ENCODE measurements around the gene PGP.

PGP gene

GRCh38 chr16:2208308-2208707 lies 6.3 kb downstream of the PGP start:
- H3K9ac ChIP-seq (ENCODE audit: low read depth, low read length) = no peak overlapping the region
- ATAC-seq (ENCODE audit: insufficient read depth, low read depth) = no peak

GRCh38 chr16:2207872-2208271 lies 6.8 kb downstream of the PGP start:
- Histone ChIP-seq H3K4me1 (ENCODE audit: insufficient read depth, low read length) (peaks cover 46% of the 10 kb centered on the region), H4K20me1 (ENCODE audit: insufficient read depth, low read length) (peaks cover 19% of the 10 kb centered on the region), H3K36me3 (ENCODE audit: insufficient read depth, low read length) (peaks cover 59% of the 10 kb centered on the region), H3K27ac (ENCODE audit: low read length) (no peak overlapping the region), H3K27me3 (ENCODE audit: insufficient read depth, low read length, poor library complexity) (no peaks in the 10 kb centered on the region), H3K9me3 (ENCODE audit: insufficient read depth, low read length, severe bottlenecking) (no peaks in the 10 kb centered on the region), H3K9ac (ENCODE audit: low read depth, low read length) (no peak overlapping the region), H3K4me3 (ENCODE audit: low read depth in 1 of 2, low read length in 2 of 2) (no peak overlapping the region), H3K79me2 (ENCODE audit: insufficient read depth, low read length) (peaks cover 44% of the 10 kb centered on the region), H3K4me2 (ENCODE audit: insufficient read depth, low read length) (no peak overlapping the region), H2AFZ (ENCODE audit: low read depth, low read length) (no peak overlapping the region)
- no peak for ATAC-seq (ENCODE audit: insufficient read depth, low read depth)
- DNase-seq = no peak
- TF ChIP-seq CTCF (IDR thresholded peaks at IDR 0.05; ENCODE audit: borderline replicate concordance, extremely low read depth, low read length, poor library complexity, severe bottlenecking) = no peak
- TF ChIP-seq EZH2 (IDR thresholded peaks at IDR 0.05; ENCODE audit: borderline replicate concordance, low read depth, low read length, severe bottlenecking) = no peak

More at GRCh38 chr16:2208308-2208707, 6.3 kb downstream of the PGP start:
- Histone ChIP-seq H3K4me2 (ENCODE audit: insufficient read depth, low read length) (no peak overlapping the region), H3K9me3 (ENCODE audit: insufficient read depth, low read length, severe bottlenecking) (no peaks in the 10 kb centered on the region), H3K4me1 (ENCODE audit: insufficient read depth, low read length) (peaks cover 51% of the 10 kb centered on the region), H4K20me1 (ENCODE audit: insufficient read depth, low read length) (peaks cover 23% of the 10 kb centered on the region), H3K27me3 (ENCODE audit: insufficient read depth, low read length, poor library complexity) (no peaks in the 10 kb centered on the region), H2AFZ (ENCODE audit: low read depth, low read length) (no peak overlapping the region), H3K79me2 (ENCODE audit: insufficient read depth, low read length) (peaks cover 49% of the 10 kb centered on the region), H3K4me3 (ENCODE audit: low read depth in 1 of 2, low read length in 2 of 2) (no peak overlapping the region), H3K36me3 (ENCODE audit: insufficient read depth, low read length) (peaks cover 63% of the 10 kb centered on the region), H3K27ac (ENCODE audit: low read length) (no peak overlapping the region)
- no peak for TF ChIP-seq CTCF (IDR thresholded peaks at IDR 0.05; ENCODE audit: borderline replicate concordance, extremely low read depth, low read length, poor library complexity, severe bottlenecking)
- no peak for TF ChIP-seq EZH2 (IDR thresholded peaks at IDR 0.05; ENCODE audit: borderline replicate concordance, low read depth, low read length, severe bottlenecking)
- DNase-seq = no peak

- no peak for DNase-seq
- Histone ChIP-seq H3K27me3 (ENCODE audit: insufficient read depth, low read length, poor library complexity) (no peaks in the 10 kb centered on the region), H4K20me1 (ENCODE audit: insufficient read depth, low read length) (peaks cover 9% of the 10 kb centered on the region; the same call in 1 of the 2 replicates), H3K79me2 (ENCODE audit: insufficient read depth, low read length) (peaks cover 35% of the 10 kb centered on the region), H3K4me1 (ENCODE audit: insufficient read depth, low read length) (peaks cover 37% of the 10 kb centered on the region), H3K9me3 (ENCODE audit: insufficient read depth, low read length, severe bottlenecking) (no peaks in the 10 kb centered on the region), H3K4me2 (ENCODE audit: insufficient read depth, low read length) (peak overlapping the region; percentile 96), H3K27ac (ENCODE audit: low read length) (peak overlapping the region; percentile 99; the same call in 1 of the 2 replicates), H3K4me3 (ENCODE audit: low read depth in 1 of 2, low read length in 2 of 2) (peak overlapping the region in 1 of 2 experiments; percentile 89; a peak in 3 of 4 replicates), H2AFZ (ENCODE audit: low read depth, low read length) (no peak overlapping the region), H3K36me3 (ENCODE audit: insufficient read depth, low read length) (peaks cover 49% of the 10 kb centered on the region), H3K9ac (ENCODE audit: low read depth, low read length) (peak overlapping the region; percentile 91)
- TF ChIP-seq CTCF (IDR thresholded peaks at IDR 0.05; ENCODE audit: borderline replicate concordance, extremely low read depth, low read length, poor library complexity, severe bottlenecking) (no peak), EZH2 (IDR thresholded peaks at IDR 0.05; ENCODE audit: borderline replicate concordance, low read depth, low read length, severe bottlenecking) (no peak)
- no peak for ATAC-seq (ENCODE audit: insufficient read depth, low read depth)
Observed at GRCh38 chr16:2206780-2207433, 7.7 kb downstream of the PGP start.

Measured in DND-41 (cell line).